GM23338 (cell line): ENCODE measurements around the gene NEK2. TPM values are rescaled to one million over a fixed set of nuclear protein-coding genes. Genes with fewer than 3 reads are reported as not detected.

Experiments used
- ATAC-seq: fragments of 200-7000 bp; cut with Tn5 transposase; 3 replicates; pipeline ENCODE4 v1.9.1; 2020
- DNase-seq: peaks from one replicate; pipeline ENCODE4 v3.0.0-alpha.2; 2015; ENCODE audit warnings: low spot score
- H2AFZ ChIP-seq: fragments of 200-600 bp; sonication (generic); 2 replicates; pipeline ENCODE4 v1.8.0; 2016; ENCODE audit warnings: antibody characterized with exemption, mild to moderate bottlenecking, moderate library complexity
- H3F3A ChIP-seq: fragments of 200-600 bp; sonication (generic); replicated peaks from 2 replicates; pipeline ENCODE4 v1.8.0; 2017; ENCODE audit warnings: antibody characterized with exemption, mixed run types, low read depth
- H3K27ac ChIP-seq: fragments of 200-600 bp; sonication (generic); 2 replicates; pipeline ENCODE4 v1.6.1; 2016; ENCODE audit warnings: low read depth
- H3K27me3 ChIP-seq: fragments of 200-600 bp; sonication (generic); 2 replicates; pipeline ENCODE4 v1.8.0; 2016; ENCODE audit warnings: mild to moderate bottlenecking, mixed run types, moderate library complexity; ENCODE audit not compliant: insufficient read depth
- H3K36me3 ChIP-seq: fragments of 200-600 bp; sonication (generic); 2 replicates; pipeline ENCODE4 v1.8.0; 2016; ENCODE audit warnings: mild to moderate bottlenecking; ENCODE audit not compliant: insufficient read depth
- H3K4me1 ChIP-seq: fragments of 200-600 bp; sonication (generic); 2 replicates; pipeline ENCODE4 v1.8.0; 2016; ENCODE audit warnings: mild to moderate bottlenecking, moderate library complexity; ENCODE audit not compliant: insufficient read depth
- H3K4me2 ChIP-seq: fragments of 200-600 bp; sonication (generic); 2 replicates; pipeline ENCODE4 v1.7.1; 2017; ENCODE audit warnings: mixed run types
- H3K4me3 ChIP-seq: fragments of 200-600 bp; sonication (generic); 2 replicates; pipeline ENCODE4 v1.6.1; 2016; ENCODE audit warnings: mixed run types
- H3K79me2 ChIP-seq: fragments of 200-600 bp; sonication (generic); replicated peaks from 2 replicates; pipeline ENCODE4 v1.8.0; 2017; ENCODE audit warnings: mild to moderate bottlenecking; ENCODE audit not compliant: insufficient read depth
- H3K9me2 ChIP-seq: fragments of 200-600 bp; sonication (generic); 2 replicates; pipeline ENCODE4 v1.8.0; 2017; ENCODE audit not compliant: insufficient read depth
- H4K20me1 ChIP-seq: fragments of 200-600 bp; sonication (generic); replicated peaks from 2 replicates; pipeline ENCODE4 v1.8.0; 2017; ENCODE audit warnings: mild to moderate bottlenecking; ENCODE audit not compliant: insufficient read depth
- H3K27ac Mint-ChIP-seq: 2 replicates; pipeline ENCODE4 v1.8.0; 2020; ENCODE audit warnings: inconsistent platforms, mild to moderate bottlenecking, moderate library complexity, mixed read lengths
- H3K27me3 Mint-ChIP-seq: 3 replicates; pipeline ENCODE4 v1.8.0; 2022; ENCODE audit warnings: low read depth, mild to moderate bottlenecking, moderate library complexity, mixed read lengths, inconsistent platforms; ENCODE audit not compliant: insufficient read depth, poor library complexity
- H3K36me3 Mint-ChIP-seq: 3 replicates; pipeline ENCODE4 v1.8.0; 2021; ENCODE audit warnings: low read depth, mild to moderate bottlenecking, inconsistent platforms, moderate library complexity, mixed read lengths
- H3K4me1 Mint-ChIP-seq: 3 replicates; pipeline ENCODE4 v1.8.0; 2020; ENCODE audit warnings: mild to moderate bottlenecking, inconsistent platforms, mixed read lengths
- H3K4me3 Mint-ChIP-seq: 3 replicates; pipeline ENCODE4 v1.8.0; 2021; ENCODE audit warnings: moderate library complexity, mild to moderate bottlenecking, inconsistent platforms, mixed read lengths
- H3K9me3 Mint-ChIP-seq: 3 replicates; pipeline ENCODE4 v1.8.0; 2020; ENCODE audit warnings: moderate library complexity, mild to moderate bottlenecking, inconsistent platforms, mixed read lengths
- CREB1 ChIP-seq: fragments of 250-450 bp; sonication (Bioruptor Pico); IDR thresholded peaks from 2 replicates; pipeline ENCODE4 v1.5.0; 2020; ENCODE audit warnings: low read depth, mild to moderate bottlenecking, moderate library complexity
- EZH2 ChIP-seq: fragments of 200-600 bp; sonication (generic); IDR thresholded peaks from one replicate; pipeline ENCODE4 v1.8.0; 2017; ENCODE audit warnings: antibody characterized with exemption, mild to moderate bottlenecking, low read depth; ENCODE audit not compliant: unreplicated experiment
- NANOG ChIP-seq: IDR thresholded peaks from 2 replicates; pipeline ENCODE4 v1.6.1; 2016; ENCODE audit warnings: antibody characterized with exemption, borderline replicate concordance
- POLR2AphosphoS5 ChIP-seq: IDR thresholded peaks from 2 replicates; pipeline ENCODE4 v1.6.1; 2016; ENCODE audit warnings: antibody characterized with exemption, low read depth
- STAT1 ChIP-seq: IDR thresholded peaks from one replicate; pipeline ENCODE4 v1.6.1; 2016; ENCODE audit warnings: antibody characterized with exemption; ENCODE audit not compliant: unreplicated experiment
- ZNF114 ChIP-seq: fragments of 250-450 bp; sonication (Bioruptor Pico); IDR thresholded peaks from 2 replicates; pipeline ENCODE4 v1.5.0; 2020; ENCODE audit warnings: mild to moderate bottlenecking, moderate library complexity
- polyA plus RNA-seq: library from polyadenylated mRNA; unstranded; fragments of >200 nt; fragmentation: Nextera tagmentation; extraction: Ambion mirVana; gene quantifications from 2 replicates; pipeline ENCODE4 v1.2.1, GENCODE V29; 2016
- total RNA-seq: library from RNA; depleted of rRNA; stranded (reverse); fragments of >200 nt; shearing (Covaris generic); gene quantifications from 2 replicates; pipeline ENCODE4 v1.2.3, GENCODE V29; 2014
- TF ChIP-seq, protein P1 (sequence below), 2 experiments: fragments of 200-600 bp in 1 of 2; sonication (generic) in 1 of 2; conservative IDR thresholded peaks; 2 replicates each; pipeline versions ENCODE4 v1.5.1 to v1.6.1; 2016 to 2017; ENCODE audit warnings: antibody characterized with exemption in 2 of 2, low read depth in 2 of 2, mild to moderate bottlenecking in 2 of 2, moderate library complexity in 1 of 2
- TF ChIP-seq, protein P2 (sequence below): IDR thresholded peaks from 2 replicates; pipeline ENCODE4 v1.6.1; 2016; ENCODE audit warnings: antibody characterized with exemption

Gene NEK2
- total and polyA plus RNA-seq, 2 experiments from 2014 or later, result 17.0 to 24.9 TPM

DNA sequence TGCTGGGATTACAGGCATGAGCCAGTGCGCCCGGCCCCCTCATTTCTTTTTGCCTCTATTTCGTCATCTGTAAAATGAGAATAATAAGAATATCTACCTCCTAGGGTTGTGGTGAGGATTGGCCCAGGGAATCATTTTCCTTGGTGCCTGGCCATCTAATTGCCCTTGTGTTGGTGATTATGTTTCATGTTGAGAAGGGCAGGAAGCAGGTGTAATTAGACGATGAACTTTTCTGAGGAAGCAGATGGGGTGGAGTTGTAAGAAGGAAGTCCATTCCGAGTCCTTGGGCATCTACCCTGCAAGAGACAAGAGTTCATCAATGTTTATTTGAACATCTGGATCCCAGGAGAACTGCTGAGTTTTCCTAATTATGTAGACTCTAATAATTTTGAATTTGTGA is 38.7 kb upstream of the NEK2 start:
- Mint-ChIP-seq H3K4me1 (no peaks in the 10 kb centered on the region), H3K36me3 (no peaks in the 10 kb centered on the region), H3K27me3 (peaks cover 2% of the 10 kb centered on the region), H3K4me3 (no peak overlapping the region), H3K9me3 (no peaks in the 10 kb centered on the region), H3K27ac (no peak overlapping the region)
- Histone ChIP-seq H3K4me3 (no peak overlapping the region), H3K27me3 (no peaks in the 10 kb centered on the region), H3K36me3 (no peaks in the 10 kb centered on the region), H3K4me1 (no peaks in the 10 kb centered on the region), H3K79me2 (no peaks in the 10 kb centered on the region), H3K9me2 (no peaks in the 10 kb centered on the region), H3K27ac (no peak overlapping the region), H2AFZ (no peak overlapping the region), H4K20me1 (no peaks in the 10 kb centered on the region), H3F3A (no peaks in the 10 kb centered on the region), H3K4me2 (no peak overlapping the region)
- TF ChIP-seq STAT1 (no peak), ZNF114 (CRISPR knock-in tag) (no peak), CREB1 (CRISPR knock-in tag) (no peak)
- TF ChIP-seq, protein P1, sequence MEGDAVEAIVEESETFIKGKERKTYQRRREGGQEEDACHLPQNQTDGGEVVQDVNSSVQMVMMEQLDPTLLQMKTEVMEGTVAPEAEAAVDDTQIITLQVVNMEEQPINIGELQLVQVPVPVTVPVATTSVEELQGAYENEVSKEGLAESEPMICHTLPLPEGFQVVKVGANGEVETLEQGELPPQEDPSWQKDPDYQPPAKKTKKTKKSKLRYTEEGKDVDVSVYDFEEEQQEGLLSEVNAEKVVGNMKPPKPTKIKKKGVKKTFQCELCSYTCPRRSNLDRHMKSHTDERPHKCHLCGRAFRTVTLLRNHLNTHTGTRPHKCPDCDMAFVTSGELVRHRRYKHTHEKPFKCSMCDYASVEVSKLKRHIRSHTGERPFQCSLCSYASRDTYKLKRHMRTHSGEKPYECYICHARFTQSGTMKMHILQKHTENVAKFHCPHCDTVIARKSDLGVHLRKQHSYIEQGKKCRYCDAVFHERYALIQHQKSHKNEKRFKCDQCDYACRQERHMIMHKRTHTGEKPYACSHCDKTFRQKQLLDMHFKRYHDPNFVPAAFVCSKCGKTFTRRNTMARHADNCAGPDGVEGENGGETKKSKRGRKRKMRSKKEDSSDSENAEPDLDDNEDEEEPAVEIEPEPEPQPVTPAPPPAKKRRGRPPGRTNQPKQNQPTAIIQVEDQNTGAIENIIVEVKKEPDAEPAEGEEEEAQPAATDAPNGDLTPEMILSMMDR (conservative IDR thresholded peaks at IDR 0.05; ENCODE audit: low read depth in 2 of 2), result no peak
- TF ChIP-seq, protein P2, sequence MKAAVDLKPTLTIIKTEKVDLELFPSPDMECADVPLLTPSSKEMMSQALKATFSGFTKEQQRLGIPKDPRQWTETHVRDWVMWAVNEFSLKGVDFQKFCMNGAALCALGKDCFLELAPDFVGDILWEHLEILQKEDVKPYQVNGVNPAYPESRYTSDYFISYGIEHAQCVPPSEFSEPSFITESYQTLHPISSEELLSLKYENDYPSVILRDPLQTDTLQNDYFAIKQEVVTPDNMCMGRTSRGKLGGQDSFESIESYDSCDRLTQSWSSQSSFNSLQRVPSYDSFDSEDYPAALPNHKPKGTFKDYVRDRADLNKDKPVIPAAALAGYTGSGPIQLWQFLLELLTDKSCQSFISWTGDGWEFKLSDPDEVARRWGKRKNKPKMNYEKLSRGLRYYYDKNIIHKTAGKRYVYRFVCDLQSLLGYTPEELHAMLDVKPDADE, result no peak
- ATAC-seq (no peak), DNase-seq (no peak)

DNA sequence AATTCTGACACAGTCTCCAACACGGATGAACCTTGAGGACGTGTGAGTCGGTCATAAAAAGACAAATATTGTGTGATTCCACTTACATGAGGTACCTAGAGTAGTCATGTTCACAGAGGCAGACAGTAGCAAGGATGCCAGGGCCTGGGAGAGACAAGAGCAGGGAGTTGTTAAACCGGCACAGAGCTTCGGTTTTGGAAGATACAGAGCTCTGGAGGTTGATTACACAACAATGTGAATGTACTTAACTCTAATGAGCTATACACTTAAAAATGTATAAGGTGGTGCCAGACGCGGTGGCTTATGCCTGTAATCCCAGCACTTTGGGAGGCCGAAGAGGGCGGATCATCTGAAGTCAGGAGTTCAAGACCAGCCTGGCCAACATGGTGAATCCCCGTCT is 37.8 kb upstream of the NEK2 start:
- Mint-ChIP-seq H3K4me1 (no peaks in the 10 kb centered on the region), H3K27ac (no peak overlapping the region), H3K4me3 (no peak overlapping the region), H3K27me3 (peaks cover 2% of the 10 kb centered on the region), H3K9me3 (no peaks in the 10 kb centered on the region), H3K36me3 (no peaks in the 10 kb centered on the region)
- TF ChIP-seq, protein P2, result no peak
- TF ChIP-seq NANOG, result no peak
- no peak for TF ChIP-seq POLR2AphosphoS5
- no peak for TF ChIP-seq EZH2
- H3K4me3 ChIP-seq, result no peak overlapping the region
- H3K4me1 ChIP-seq, result no peaks in the 10 kb centered on the region
- H3K79me2 ChIP-seq, result no peaks in the 10 kb centered on the region
- no peak overlapping the region for H3K4me2 ChIP-seq
- H3F3A ChIP-seq, result no peaks in the 10 kb centered on the region
- H3K36me3 ChIP-seq, result no peaks in the 10 kb centered on the region
- no peaks in the 10 kb centered on the region for H3K9me2 ChIP-seq
- no peaks in the 10 kb centered on the region for H4K20me1 ChIP-seq
- no peak for ATAC-seq
- H2AFZ ChIP-seq, result no peak overlapping the region
- no peaks in the 10 kb centered on the region for H3K27me3 ChIP-seq
- no peak overlapping the region for H3K27ac ChIP-seq
- DNase-seq, result no peak
